ENCODE data around the gene ERC2. TPM values are rescaled to one million over a fixed set of nuclear protein-coding genes. Genes with fewer than 3 reads are reported as not detected.

ERC2 gene
- polyA plus RNA-seq, 2 of the 4 experiments (the other 2 are of a cell fraction) = 0.16 TPM; not detected in 1

DNA sequence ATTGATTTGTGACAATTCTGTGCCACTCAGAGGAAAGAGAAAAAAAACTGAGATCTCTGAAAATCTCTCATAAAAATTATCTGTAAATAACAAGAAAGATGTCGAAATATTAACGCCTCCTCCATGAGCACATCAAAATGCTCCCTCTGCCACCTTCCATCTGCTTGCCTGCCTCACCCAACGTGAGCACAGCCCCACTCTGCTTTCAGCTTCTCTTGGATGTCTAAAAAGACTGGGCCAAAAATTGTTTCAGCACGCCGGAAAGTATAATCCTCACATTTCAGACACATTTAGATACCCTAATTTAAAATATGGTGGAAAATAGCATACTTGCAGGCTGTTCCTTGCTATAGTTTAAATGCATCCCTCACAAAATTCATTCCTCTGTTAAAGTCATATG is 57.1 kb downstream of the ERC2 start:
- no peak for ATAC-seq
- Histone ChIP-seq H3K4me3 (no peak overlapping the region), H3K4me2 (no peak overlapping the region), H3K27ac (no peak overlapping the region), H3K4me1 (no peaks in the 10 kb centered on the region), H3K9me3 (no peaks in the 10 kb centered on the region)
- ChIA-PET POLR2A (no interaction called here), CTCF (interaction anchor here (1.4 kb wide), 1 partner anchor 71 kb away, joined by 4 read pairs; no protein-coding TSS in a partner anchor)
- FAIRE-seq = no peak
- DNase-seq (ENCODE audit: low read depth in 1 of 2, low spot score in 1 of 2) = no peak
- 21% methylated on average over 5 of the region's 5 CpGs for WGBS (ENCODE audit: missing lambda C conversion rate)
- TF ChIP-seq, protein P1, sequence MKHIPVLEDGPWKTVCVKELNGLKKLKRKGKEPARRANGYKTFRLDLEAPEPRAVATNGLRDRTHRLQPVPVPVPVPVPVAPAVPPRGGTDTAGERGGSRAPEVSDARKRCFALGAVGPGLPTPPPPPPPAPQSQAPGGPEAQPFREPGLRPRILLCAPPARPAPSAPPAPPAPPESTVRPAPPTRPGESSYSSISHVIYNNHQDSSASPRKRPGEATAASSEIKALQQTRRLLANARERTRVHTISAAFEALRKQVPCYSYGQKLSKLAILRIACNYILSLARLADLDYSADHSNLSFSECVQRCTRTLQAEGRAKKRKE (CRISPR knock-in tag; IDR thresholded peaks at IDR 0.05; ENCODE audit: low read depth) = no peak
- TF ChIP-seq TFCP2L1 (CRISPR knock-in tag; IDR thresholded peaks at IDR 0.05) = no peak
- TF ChIP-seq ZFP36 (IDR thresholded peaks at IDR 0.05; ENCODE audit: borderline replicate concordance, partially characterized antibody) = no peak
- TF ChIP-seq EP300 (IDR thresholded peaks at IDR 0.05) = no peak

DNA sequence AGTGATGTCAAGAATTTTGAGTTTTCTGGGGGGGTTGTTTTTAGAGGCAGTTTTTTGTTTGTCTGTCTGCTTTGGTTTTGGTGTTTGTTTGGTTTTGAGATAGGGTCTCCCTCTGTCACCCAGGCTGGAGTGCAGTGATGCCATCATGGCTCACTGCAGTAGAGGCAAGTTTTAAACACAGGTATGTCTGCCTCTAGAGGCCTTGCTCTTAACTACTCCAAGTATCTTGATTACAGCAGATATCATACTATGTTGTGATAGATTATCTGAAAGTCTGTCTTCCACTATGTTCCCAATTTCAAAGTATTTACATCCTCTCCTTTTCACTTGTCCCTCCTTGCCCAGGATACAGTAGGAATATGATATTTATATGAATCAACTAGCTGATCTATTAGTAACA is 57.7 kb downstream of the ERC2 start:
- Histone ChIP-seq H3K9me3 (no peaks in the 10 kb centered on the region), H3K4me1 (no peaks in the 10 kb centered on the region), H3K4me3 (no peak overlapping the region), H3K4me2 (no peak overlapping the region), H3K27ac (no peak overlapping the region)
- ChIA-PET POLR2A (no interaction called here), CTCF (interaction anchor here (1.4 kb wide), 1 partner anchor 70 kb away, joined by 4 read pairs; no protein-coding TSS in a partner anchor)
- ATAC-seq (no peak), FAIRE-seq (no peak), DNase-seq (ENCODE audit: low read depth in 1 of 2, low spot score in 1 of 2) (no peak)
- TF ChIP-seq RARB (CRISPR knock-in tag; IDR thresholded peaks at IDR 0.05) (no peak), HOXA7 (CRISPR knock-in tag; IDR thresholded peaks at IDR 0.05) (no peak), HDAC2 (IDR thresholded peaks at IDR 0.05) (no peak), EHF (CRISPR knock-in tag; IDR thresholded peaks at IDR 0.05) (no peak), JUNB (IDR thresholded peaks at IDR 0.05) (no peak), NPAS2 (CRISPR knock-in tag; IDR thresholded peaks at IDR 0.05; ENCODE audit: borderline replicate concordance) (no peak), HOXB13 (CRISPR knock-in tag; IDR thresholded peaks at IDR 0.05; ENCODE audit: low read depth) (no peak), RFX5 (IDR thresholded peaks at IDR 0.05) (no peak), HEYL (CRISPR knock-in tag; IDR thresholded peaks at IDR 0.05) (no peak), MYC (IDR thresholded peaks at IDR 0.05; ENCODE audit: borderline replicate concordance, low read length) (no peak), ZSCAN20 (CRISPR knock-in tag; IDR thresholded peaks at IDR 0.05) (no peak), TFCP2L1 (CRISPR knock-in tag; IDR thresholded peaks at IDR 0.05) (no peak), RCOR1 (IDR thresholded peaks at IDR 0.05; ENCODE audit: low read depth, low read length) (no peak)
- TF ChIP-seq, protein P2, sequence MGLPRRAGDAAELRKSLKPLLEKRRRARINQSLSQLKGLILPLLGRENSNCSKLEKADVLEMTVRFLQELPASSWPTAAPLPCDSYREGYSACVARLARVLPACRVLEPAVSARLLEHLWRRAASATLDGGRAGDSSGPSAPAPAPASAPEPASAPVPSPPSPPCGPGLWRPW (IDR thresholded peaks at IDR 0.05) = no peak
- TF ChIP-seq, protein P3, sequence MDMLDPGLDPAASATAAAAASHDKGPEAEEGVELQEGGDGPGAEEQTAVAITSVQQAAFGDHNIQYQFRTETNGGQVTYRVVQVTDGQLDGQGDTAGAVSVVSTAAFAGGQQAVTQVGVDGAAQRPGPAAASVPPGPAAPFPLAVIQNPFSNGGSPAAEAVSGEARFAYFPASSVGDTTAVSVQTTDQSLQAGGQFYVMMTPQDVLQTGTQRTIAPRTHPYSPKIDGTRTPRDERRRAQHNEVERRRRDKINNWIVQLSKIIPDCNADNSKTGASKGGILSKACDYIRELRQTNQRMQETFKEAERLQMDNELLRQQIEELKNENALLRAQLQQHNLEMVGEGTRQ (IDR thresholded peaks at IDR 0.05) = no peak
- TF ChIP-seq, protein P4, sequence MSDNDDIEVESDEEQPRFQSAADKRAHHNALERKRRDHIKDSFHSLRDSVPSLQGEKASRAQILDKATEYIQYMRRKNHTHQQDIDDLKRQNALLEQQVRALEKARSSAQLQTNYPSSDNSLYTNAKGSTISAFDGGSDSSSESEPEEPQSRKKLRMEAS (IDR thresholded peaks at IDR 0.05) = no peak

DNA sequence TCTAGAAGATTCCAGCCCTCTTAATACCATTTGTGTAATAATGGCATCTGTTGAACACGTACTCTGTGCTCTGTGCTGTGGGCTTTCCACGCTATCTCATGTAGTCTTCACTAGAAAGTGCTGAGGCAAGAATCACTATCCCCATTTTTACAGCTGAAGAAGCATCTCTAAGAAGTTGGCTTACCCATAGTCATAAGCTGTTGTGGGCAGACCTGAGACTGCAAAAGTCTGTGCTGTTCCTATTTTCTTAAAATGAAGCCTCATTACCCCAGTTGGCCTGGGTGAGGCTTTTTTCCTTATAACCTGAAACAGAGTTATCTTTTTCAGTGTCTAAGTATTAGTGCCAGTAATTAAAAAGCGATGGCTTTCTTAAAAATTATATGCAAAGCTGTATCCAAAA is 58.5 kb downstream of the ERC2 start:
- 37% methylated on average over 3 of the region's 3 CpGs for WGBS (ENCODE audit: missing lambda C conversion rate)
- DNase-seq (ENCODE audit: low read depth in 1 of 2, low spot score in 1 of 2) (no peak), FAIRE-seq (no peak), ATAC-seq (no peak)
- no peak overlapping the region for H3K4me3 ChIP-seq
- no peaks in the 10 kb centered on the region for H3K4me1 ChIP-seq
- POLR2A ChIA-PET = no interaction called here
- no peaks in the 10 kb centered on the region for H3K9me3 ChIP-seq
- no peak overlapping the region for H3K27ac ChIP-seq
- no peak overlapping the region for H3K4me2 ChIP-seq
- CTCF ChIA-PET = interaction anchor here (0.8 kb wide), 2 partner anchors 37 to 69 kb away, joined by 3 read pairs; no protein-coding TSS in a partner anchor
- TF ChIP-seq, protein P5, sequence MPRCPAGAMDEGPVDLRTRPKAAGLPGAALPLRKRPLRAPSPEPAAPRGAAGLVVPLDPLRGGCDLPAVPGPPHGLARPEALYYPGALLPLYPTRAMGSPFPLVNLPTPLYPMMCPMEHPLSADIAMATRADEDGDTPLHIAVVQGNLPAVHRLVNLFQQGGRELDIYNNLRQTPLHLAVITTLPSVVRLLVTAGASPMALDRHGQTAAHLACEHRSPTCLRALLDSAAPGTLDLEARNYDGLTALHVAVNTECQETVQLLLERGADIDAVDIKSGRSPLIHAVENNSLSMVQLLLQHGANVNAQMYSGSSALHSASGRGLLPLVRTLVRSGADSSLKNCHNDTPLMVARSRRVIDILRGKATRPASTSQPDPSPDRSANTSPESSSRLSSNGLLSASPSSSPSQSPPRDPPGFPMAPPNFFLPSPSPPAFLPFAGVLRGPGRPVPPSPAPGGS (IDR thresholded peaks at IDR 0.05) = no peak
- no peak for TF ChIP-seq FOSL2 (IDR thresholded peaks at IDR 0.05)
- TF ChIP-seq FOSL2 (CRISPR knock-in tag; IDR thresholded peaks at IDR 0.05) = no peak
- no peak for TF ChIP-seq EP300 (IDR thresholded peaks at IDR 0.05)
- no peak for TF ChIP-seq RCOR1 (IDR thresholded peaks at IDR 0.05; ENCODE audit: low read depth, low read length)
- no peak for TF ChIP-seq KDM5A (IDR thresholded peaks at IDR 0.05)
- TF ChIP-seq HOXA7 (CRISPR knock-in tag; IDR thresholded peaks at IDR 0.05) = no peak
- no peak for TF ChIP-seq JUNB (IDR thresholded peaks at IDR 0.05)
- no peak for TF ChIP-seq HOXB5 (CRISPR knock-in tag; IDR thresholded peaks at IDR 0.05)
- no peak for TF ChIP-seq MYC (IDR thresholded peaks at IDR 0.05; ENCODE audit: borderline replicate concordance, low read length)
- TF ChIP-seq POLR2A (IDR thresholded peaks at IDR 0.05; ENCODE audit: low read length) = no peak
- no peak for TF ChIP-seq HEYL (CRISPR knock-in tag; IDR thresholded peaks at IDR 0.05)
- TF ChIP-seq, protein P4 (IDR thresholded peaks at IDR 0.05) = no peak
- TF ChIP-seq FOSB (CRISPR knock-in tag; IDR thresholded peaks at IDR 0.05) = no peak
- no peak for TF ChIP-seq GATA3 (IDR thresholded peaks at IDR 0.05; ENCODE audit: borderline replicate concordance)
- TF ChIP-seq, protein P6, sequence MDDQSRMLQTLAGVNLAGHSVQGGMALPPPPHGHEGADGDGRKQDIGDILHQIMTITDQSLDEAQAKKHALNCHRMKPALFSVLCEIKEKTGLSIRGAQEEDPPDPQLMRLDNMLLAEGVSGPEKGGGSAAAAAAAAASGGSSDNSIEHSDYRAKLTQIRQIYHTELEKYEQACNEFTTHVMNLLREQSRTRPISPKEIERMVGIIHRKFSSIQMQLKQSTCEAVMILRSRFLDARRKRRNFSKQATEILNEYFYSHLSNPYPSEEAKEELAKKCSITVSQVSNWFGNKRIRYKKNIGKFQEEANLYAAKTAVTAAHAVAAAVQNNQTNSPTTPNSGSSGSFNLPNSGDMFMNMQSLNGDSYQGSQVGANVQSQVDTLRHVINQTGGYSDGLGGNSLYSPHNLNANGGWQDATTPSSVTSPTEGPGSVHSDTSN (IDR thresholded peaks at IDR 0.05) = no peak
- no peak for TF ChIP-seq ZNF302 (CRISPR knock-in tag; IDR thresholded peaks at IDR 0.05)
- no peak for TF ChIP-seq PHF8 (IDR thresholded peaks at IDR 0.05; ENCODE audit: borderline replicate concordance, low read depth)
- TF ChIP-seq, protein P1 (CRISPR knock-in tag; IDR thresholded peaks at IDR 0.05; ENCODE audit: low read depth) = no peak
